NCI-H345 treated with DMSO at 0.1 percent for 48 hours (cell line): ENCODE data around the gene VWA3A.
"Not testable (repeated sequence)": the region's sequence is repeated elsewhere in the genome, so short reads cannot be mapped to it uniquely, and the experiment has no call there.

Experiments used
- DNase-seq: peaks from one replicate; lab custom pipeline; 2025; ENCODE audit not compliant: unreplicated experiment; lab: John Stamatoyannopoulos, UW

The VWA3A gene

GRCh38 chr16:22088642-22089041 is 3.7 kb upstream of the VWA3A start:
- DNase-seq: no peak

- DNase-seq: no peak
Observed at GRCh38 chr16:22089910-22090309, 2.4 kb upstream of the VWA3A start.

GRCh38 chr16:22091721-22092120 is 620 bp upstream of the VWA3A start:
- DNase-seq: no peak

GRCh38 chr16:22093331-22093730 is 990 bp downstream of the VWA3A start:
- no peak for DNase-seq

- DNase-seq: no peak
Observed at GRCh38 chr16:22093996-22094395, 1.7 kb downstream of the VWA3A start.

GRCh38 chr16:22098405-22099255 is 6.3 kb downstream of the VWA3A start:
- peak; percentile 20 for DNase-seq

GRCh38 chr16:22099256-22099975 is 7.1 kb downstream of the VWA3A start:
- no peak for DNase-seq

- DNase-seq: no peak
Observed at GRCh38 chr16:22103441-22103840, 11.1 kb downstream of the VWA3A start.

- DNase-seq: no peak
Observed at GRCh38 chr16:22109258-22109898, 17.0 kb downstream of the VWA3A start.

- not testable (repeated sequence) for DNase-seq
Observed at GRCh38 chr16:22111629-22112028, 19.3 kb downstream of the VWA3A start.

GRCh38 chr16:22116095-22116700 is 23.9 kb downstream of the VWA3A start:
- no peak for DNase-seq

- DNase-seq: no peak
Observed at GRCh38 chr16:22117609-22118008, 25.3 kb downstream of the VWA3A start.

GRCh38 chr16:22120440-22120839 is 28.1 kb downstream of the VWA3A start:
- no peak for DNase-seq

GRCh38 chr16:22122239-22122638 is 29.9 kb downstream of the VWA3A start:
- no peak for DNase-seq

- no peak for DNase-seq
Observed at GRCh38 chr16:22123146-22123545, 30.8 kb downstream of the VWA3A start.

- DNase-seq: no peak
Observed at GRCh38 chr16:22123759-22124490, 31.6 kb downstream of the VWA3A start.

GRCh38 chr16:22124583-22125284 is 32.4 kb downstream of the VWA3A start:
- DNase-seq: no peak

- DNase-seq: no peak
Observed at GRCh38 chr16:22126037-22126558, 33.8 kb downstream of the VWA3A start.

- DNase-seq: not testable (repeated sequence)
Observed at GRCh38 chr16:22128537-22128936, 36.2 kb downstream of the VWA3A start.

- DNase-seq: no peak
Observed at GRCh38 chr16:22130528-22130927, 38.2 kb downstream of the VWA3A start.
